HG02642 (cell line): Measurements from ENCODE around the gene VGLL2.

Experiments used
- ATAC-seq: cut with Tn5 transposase; IDR thresholded peaks from one replicate; pipeline ENCODE4 v1.9.1; 2021; ENCODE audit warnings: mild to moderate bottlenecking; ENCODE audit not compliant: unreplicated experiment, poor library complexity

Gene VGLL2

DNA sequence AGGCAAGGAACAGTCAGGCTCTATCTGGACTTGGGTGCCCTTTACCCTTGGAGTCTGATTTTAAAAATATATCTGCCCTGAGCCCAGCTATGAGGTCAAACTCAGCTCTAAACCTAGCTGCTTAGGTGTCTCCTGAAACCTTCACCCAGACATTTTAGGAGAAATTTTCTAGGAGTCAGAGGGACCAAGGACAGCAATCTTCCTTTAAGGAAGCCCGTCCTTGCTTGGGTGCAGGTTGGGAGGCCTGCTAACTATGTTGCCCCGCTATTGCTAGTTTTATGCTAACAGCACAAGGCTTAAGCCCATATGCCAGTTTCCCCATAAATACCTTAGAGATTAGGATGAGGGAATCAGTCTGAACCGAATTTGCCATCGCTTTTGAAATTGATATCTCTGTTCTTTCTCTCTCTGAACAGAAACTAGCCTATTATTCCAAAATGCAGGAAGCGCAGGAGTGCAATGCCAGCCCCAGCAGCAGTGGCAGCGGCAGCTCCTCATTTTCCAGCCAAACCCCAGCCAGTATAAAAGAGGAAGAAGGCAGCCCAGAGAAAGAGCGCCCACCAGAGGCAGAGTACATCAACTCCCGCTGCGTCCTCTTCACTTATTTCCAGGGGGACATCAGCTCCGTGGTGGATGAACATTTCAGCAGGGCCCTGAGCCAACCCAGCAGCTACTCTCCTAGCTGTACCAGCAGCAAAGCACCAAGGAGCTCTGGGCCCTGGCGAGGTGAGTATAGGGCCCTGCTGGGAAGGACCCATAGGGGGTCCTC is 2.6 kb downstream of the VGLL2 start:
- no peak for ATAC-seq

- ATAC-seq = no peak
Measured at GRCh38 chr6:117268924-117269323, 3.6 kb downstream of the VGLL2 start.

- ATAC-seq = no peak
Measured at GRCh38 chr6:117269638-117270054, 4.3 kb downstream of the VGLL2 start.

DNA sequence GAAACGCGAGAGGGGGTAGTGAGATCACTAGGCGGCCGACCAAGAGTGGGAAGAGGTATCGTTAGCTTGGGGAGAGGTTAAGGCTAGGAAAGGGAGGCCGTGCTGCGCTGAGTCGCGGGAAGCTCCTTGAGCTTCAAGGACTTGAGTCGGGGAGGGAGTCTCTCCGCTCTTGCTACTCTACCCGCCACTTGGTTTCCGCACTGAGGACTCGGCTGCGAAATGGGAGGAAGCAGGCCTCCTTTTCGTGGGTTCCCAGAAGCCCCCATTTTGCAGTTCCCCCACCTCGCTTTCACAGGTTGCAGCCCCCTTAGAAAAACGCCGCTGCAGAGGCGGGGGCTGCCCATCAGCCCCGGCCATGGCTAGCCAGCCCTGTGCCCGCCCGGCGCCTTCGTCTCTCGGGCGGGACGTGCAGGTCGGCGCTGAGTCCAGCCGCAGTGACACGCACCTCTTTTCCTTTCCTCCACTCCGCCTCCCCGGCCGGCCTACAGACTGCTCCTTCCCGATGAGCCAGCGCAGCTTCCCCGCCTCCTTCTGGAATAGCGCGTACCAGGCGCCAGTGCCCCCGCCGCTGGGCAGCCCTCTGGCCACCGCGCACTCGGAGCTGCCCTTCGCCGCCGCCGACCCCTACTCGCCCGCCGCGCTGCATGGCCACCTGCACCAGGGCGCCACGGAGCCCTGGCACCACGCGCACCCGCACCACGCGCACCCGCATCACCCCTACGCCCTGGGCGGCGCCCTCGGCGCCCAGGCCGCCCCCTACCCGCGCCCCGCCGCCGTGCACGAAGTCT is 4.9 kb downstream of the VGLL2 start:
- no peak for ATAC-seq

DNA sequence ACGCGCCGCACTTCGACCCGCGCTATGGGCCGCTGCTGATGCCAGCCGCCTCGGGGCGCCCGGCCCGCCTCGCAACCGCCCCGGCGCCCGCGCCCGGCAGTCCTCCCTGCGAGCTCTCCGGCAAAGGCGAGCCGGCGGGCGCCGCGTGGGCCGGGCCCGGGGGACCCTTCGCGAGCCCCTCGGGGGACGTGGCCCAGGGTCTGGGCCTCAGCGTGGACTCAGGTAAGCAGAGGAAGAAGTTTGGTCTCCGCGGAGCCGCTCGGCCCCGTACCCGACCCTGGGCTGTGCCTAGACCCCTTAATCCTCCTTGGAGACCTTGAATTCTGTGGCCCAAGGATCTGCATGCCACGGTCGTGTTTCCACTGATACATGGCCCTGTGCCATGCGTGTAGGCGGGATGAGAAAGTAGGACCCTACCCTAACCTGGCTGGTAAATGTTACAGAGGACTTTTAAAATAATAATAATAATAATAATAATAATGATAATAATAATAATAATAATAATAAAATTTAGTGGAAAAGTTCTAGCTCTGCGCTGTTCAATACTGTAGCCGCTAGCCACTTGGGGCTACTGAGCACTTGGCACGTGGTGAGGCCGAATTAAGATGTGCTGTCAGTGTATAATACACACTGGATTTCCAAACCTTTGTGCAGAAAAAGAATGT is 5.6 kb downstream of the VGLL2 start:
- ATAC-seq = no peak

DNA sequence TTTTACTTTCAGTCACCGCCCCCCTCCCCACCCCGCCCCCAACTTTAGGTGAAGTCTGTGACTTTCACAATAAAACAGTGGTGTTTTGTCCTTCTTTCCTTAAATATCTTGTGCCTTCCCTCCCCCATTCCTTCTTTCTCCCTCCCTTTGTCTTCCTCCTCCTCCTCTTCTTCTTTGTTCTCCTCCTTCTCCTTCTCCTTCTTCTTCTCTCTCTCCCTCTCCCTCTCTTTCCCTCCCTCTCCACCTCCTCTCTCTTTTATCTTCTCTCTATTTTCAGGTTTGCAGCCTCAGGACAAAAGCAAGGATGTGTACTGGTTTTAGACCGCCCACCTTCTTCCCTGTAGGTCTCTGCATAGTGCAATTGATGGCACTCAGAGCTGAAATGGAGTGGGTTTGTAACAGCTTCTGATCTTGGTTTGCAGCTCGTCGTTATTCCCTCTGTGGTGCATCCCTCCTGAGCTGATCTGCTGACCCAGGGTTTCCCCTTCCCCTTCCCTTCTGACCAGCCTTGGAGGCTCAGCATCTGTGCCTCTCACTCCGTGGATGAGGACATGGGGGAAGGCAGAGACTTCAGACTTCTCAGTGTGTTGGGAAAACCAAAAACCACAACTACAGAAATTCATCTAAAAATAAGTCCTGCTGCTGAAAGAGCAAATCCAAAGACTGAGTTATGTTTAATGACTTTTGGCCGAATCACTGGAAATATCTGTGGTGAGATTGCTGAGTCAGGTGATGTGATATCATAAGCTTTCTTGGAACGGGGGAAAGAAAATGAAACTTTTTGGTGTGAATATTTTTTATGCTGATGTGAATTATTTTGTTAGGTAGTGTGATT is 6.9 kb downstream of the VGLL2 start:
- ATAC-seq = no peak

DNA sequence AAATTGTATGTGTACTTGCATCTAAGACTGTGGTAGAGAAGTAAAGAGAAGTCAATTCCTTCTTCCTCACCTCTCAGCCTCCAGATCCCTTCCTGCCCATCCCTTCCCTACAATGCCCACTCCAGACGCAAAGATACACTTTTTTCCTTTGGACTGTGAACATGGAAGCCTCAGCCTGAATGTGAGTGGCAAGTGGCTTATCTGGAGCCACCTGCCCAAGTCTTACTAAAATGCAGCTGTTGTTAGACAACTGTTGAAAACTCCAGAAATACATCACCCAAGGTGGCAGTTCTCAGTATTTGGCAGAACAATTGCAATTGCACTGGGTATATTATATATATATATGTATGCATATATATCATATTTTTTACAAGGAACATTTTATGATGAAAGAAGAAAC is 7.5 kb downstream of the VGLL2 start:
- no peak for ATAC-seq

DNA sequence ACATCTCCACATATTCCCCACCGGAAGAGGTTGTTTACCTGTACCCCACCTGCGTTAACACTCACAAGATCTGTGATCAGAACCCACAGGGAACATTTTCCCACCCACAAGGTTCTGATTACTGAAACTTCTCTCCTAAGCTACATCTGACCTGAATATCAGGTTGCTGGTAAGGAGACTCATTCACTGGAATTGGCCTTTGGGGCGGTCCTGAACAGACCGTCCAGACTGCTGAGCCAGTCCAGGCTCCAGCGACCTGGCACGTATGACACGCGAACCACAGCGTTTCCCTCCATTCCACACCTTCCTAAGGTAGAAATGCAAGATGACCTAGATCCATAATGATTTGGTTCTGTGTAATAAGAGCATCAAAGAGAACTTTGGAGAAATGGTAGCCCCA is 9.8 kb downstream of the VGLL2 start:
- ATAC-seq = no peak

DNA sequence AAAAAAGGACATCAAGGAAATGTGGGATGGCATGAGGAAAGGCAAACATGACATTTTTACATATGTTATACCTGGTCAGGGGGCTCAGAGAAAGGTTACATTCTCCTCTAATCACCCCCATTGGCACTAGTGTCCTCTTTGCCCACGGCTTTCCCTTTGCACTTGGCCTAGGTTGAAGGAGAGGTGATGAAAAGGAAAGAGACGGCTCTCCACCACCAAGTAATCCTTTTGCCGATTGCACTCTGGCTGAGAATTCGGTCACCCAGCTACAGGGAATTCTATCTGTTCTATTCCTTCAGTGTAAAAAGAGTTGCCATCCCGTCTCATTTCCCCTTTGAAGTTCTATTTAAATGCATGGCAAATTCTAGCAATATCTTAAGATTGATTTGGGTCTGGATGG is 10.4 kb downstream of the VGLL2 start:
- no peak for ATAC-seq

DNA sequence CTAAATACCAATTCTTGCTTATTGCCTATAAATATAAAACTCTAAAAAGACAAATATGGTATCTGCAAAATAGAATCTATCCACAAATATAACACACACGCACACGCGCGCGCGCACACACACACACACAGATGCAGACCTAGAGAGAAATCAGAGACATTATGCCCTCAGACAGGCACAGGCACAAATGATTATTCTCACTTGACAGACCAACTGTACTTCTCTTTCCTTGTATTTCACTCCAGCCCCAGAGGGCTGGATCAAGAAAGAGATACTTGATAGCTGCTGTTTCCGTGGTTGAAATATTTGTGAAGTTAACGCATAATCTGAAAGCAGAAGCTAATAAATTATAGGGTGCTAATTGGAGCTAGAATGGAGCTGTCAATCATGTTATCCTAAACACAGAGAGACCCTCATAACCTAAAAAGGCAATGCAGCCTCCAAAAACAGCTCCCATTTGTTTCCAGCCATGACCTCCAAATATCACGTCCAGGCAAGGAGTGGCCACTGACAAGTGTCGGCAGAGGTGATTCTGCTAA is 11.5 kb downstream of the VGLL2 start:
- no peak for ATAC-seq

GRCh38 chr6:117280922-117281321 is 15.6 kb downstream of the VGLL2 start:
- no peak for ATAC-seq

DNA sequence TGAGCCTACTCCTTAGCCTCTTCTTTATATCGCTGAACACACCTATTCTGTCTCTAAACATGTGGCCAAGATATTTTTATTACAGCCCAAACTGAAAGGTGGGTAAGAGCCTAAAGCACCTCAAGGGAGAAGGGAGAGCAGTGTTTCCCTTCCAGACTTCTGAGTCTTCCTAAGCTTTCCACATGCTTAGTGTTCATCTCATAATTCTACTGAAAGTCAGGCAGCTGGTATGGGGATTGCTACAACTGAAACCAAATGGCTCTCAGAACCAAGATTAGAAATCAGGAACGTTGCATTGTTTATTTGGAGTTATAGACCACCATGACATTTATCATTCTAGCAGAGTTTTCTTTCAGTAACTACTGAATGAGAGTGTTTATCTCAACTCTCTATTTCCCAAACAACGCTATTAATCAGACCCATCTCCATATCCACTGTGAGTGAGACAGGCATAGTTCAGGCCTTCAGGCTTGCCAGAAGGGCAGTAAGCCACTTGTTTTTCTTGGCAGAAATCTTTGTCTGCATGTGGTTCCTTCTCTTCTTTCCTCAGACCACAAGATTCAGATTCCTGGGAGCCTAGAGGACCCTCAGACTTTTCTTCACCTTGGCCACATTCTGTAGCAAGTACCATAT is 22.8 kb downstream of the VGLL2 start:
- ATAC-seq = no peak

GRCh38 chr6:117290173-117290846 is 25.0 kb downstream of the VGLL2 start:
- no peak for ATAC-seq

DNA sequence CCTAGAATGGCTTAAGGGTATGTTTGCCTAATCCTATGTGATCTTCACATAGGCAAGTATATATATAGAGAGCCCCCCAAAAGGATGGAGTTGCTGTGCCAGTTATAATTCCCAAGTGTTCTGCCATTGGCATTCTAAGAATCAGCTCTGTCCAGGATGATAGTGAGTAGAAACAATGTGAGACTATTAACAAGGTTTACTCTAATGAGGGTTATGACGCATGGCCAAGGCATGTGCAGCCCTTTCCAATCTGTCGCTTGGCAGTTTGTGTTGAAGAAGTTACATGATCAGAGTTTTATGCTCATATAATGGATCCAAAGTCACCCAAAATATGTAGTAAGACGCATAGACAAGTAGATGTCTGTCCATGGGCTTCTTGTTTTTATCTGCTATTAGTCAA is 33.6 kb downstream of the VGLL2 start:
- ATAC-seq = no peak

- no peak for ATAC-seq
Measured at GRCh38 chr6:117303323-117303722, 38.0 kb downstream of the VGLL2 start.

- ATAC-seq = no peak
Measured at GRCh38 chr6:117304446-117304845, 39.1 kb downstream of the VGLL2 start.

- ATAC-seq = no peak
Measured at GRCh38 chr6:117306227-117306790, 41.0 kb downstream of the VGLL2 start.

GRCh38 chr6:117307655-117308054 is 42.3 kb downstream of the VGLL2 start:
- ATAC-seq = no peak

DNA sequence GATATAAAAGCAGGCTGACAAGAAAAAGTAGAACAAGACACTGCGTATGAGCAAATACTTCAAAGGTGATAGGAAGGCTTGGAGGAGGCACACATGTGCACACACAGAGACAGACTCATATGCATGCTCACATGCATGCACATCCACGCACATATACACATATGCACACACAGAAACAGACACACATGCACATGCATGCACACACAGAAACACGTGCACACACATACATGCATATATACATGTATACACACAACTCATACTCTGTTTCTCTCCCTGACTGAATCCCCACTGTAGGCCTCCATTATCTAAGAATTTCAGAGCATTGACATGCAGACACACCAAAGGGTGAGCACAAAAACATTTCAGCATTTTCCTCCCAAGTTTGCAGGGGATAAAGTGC is 43.7 kb downstream of the VGLL2 start:
- ATAC-seq = no peak
